Measurements from ENCODE around the gene IL24.
"Not testable (repeated sequence)": the region's sequence is repeated elsewhere in the genome, so short reads cannot be mapped to it uniquely, and the experiment has no call there.

Gene IL24

GRCh38 chr1:206897175-206897574 lies at the start of gene IL24:
IL24 (plus strand) TSS chr1:206897443; CDS start chr1:206897833, 390 bp downstream.
- peak; percentile 33 for DNase-seq

GRCh38 chr1:206847946-206848345 lies 49.3 kb upstream of the IL24 start:
- DNase-seq: no peak

- no peak for DNase-seq
Observed at GRCh38 chr1:206850401-206850800, 46.8 kb upstream of the IL24 start.

GRCh38 chr1:206851341-206852010 lies 45.8 kb upstream of the IL24 start:
- DNase-seq: no peak

GRCh38 chr1:206852662-206853061 lies 44.6 kb upstream of the IL24 start:
- not testable (repeated sequence) for DNase-seq

GRCh38 chr1:206853696-206854095 lies 43.5 kb upstream of the IL24 start:
- not testable (repeated sequence) for DNase-seq

GRCh38 chr1:206854401-206855129 lies 42.7 kb upstream of the IL24 start:
- no peak for DNase-seq

GRCh38 chr1:206855859-206856258 lies 41.4 kb upstream of the IL24 start:
- no peak for DNase-seq

- no peak for DNase-seq
Observed at GRCh38 chr1:206856674-206857464, 40.4 kb upstream of the IL24 start.

GRCh38 chr1:206859082-206859521 lies 38.1 kb upstream of the IL24 start:
- no peak for DNase-seq

GRCh38 chr1:206860165-206860564 lies 37.1 kb upstream of the IL24 start:
- no peak for DNase-seq

- no peak for DNase-seq
Observed at GRCh38 chr1:206863266-206863665, 34.0 kb upstream of the IL24 start.

- DNase-seq: peak; percentile 88
Observed at GRCh38 chr1:206864939-206865671, 32.1 kb upstream of the IL24 start, which contains the start of gene IL20. IL20 (plus strand) TSS chr1:206865623; CDS start chr1:206865853, 230 bp downstream.

GRCh38 chr1:206866062-206866461 lies 31.2 kb upstream of the IL24 start:
- no peak for DNase-seq

- DNase-seq: no peak
Observed at GRCh38 chr1:206867239-206867638, 30.0 kb upstream of the IL24 start.

GRCh38 chr1:206867716-206868115 lies 29.5 kb upstream of the IL24 start:
- no peak for DNase-seq

- no peak for DNase-seq
Observed at GRCh38 chr1:206868264-206868663, 29.0 kb upstream of the IL24 start.

GRCh38 chr1:206872139-206872538 lies 25.1 kb upstream of the IL24 start:
- no peak for DNase-seq

GRCh38 chr1:206873603-206874188 lies 23.5 kb upstream of the IL24 start:
- DNase-seq: no peak

- no peak for DNase-seq
Observed at GRCh38 chr1:206875752-206876377, 21.4 kb upstream of the IL24 start.

- no peak for DNase-seq
Observed at GRCh38 chr1:206878456-206878855, 18.8 kb upstream of the IL24 start.

GRCh38 chr1:206880314-206880713 lies 16.9 kb upstream of the IL24 start:
- DNase-seq: no peak
